ENCODE measurements around the gene AMPH.

The AMPH gene

DNA sequence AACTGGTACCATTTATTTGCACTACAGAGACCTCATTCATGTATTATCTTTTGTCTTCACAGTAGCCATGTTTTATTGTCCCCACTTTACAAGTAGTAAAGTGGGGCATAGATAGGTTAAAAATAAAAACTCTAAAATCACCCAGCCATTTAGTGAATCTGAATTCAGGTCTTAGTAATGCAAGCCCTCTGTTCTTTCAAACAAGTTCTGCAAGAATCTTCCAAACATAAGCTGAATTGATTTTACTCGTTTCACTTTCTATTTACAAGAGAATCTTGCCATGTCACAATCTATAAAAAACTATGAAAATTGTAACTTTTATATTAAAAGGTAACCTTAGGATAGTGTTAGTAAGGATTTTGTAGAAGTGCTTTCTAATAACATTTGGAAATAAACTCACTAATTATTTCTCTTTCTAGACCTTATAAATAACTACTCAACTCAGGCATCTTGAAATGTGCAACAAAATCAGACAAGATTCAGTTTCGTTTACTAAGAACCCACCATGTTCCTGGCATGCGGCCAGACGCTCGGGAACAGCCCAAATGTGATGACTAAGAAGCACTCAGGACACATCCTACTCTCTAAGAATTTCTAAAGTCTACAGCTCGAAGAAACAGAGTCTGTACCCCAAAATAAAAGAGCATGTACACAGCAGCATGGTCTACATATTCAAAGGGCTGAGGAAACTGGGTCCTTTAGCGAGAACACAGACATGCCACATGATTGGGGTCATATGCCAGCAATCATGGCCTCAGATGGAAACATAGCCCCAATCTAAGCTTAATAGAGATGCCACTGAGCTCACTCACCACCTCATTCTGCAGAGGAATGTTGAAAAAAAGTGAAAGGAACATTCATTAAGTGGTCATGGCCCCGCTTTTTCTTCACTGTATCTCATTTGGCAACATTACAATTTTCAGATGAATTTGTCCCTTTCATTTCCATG lies 167.6 kb downstream of the AMPH start:
- DNase-seq (ENCODE audit: low spot score): no peak

DNA sequence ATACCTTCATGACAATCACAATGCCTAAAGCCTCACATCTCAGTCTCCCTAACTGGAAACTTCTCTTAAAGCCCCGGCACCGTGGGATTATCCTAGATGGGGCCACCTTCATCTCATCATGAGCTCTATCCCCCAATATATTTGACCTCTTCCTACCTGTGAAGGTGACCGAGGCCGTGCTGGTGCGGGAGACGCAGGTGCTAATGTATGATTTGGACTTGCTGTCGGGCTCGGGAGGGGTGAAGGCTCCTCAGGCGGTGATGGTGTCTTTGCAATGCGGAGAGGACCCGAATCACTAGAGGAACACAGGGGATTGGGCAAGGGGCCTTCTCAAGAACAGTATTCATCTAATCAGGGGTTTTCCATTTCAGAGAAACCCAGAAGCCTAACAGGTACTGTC lies 168.4 kb downstream of the AMPH start:
- DNase-seq (ENCODE audit: low spot score): no peak

DNA sequence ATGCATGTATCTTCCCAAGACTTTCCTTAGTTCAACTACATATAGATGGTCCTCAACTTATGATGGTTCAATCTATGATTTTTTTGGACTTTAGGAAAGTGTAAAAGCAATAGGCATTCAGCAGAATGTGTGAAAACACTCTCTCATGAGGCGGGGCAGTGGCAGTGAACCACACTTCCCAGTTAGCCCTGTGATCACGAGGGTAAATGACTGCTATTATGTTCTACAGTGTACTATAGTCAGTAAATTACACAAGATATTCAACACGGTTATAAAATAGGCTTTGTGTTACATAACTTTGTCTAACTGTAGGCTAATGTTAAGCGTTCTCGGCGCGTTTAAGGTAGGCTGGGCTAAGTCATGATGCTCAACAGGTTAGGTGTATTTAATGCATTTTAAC lies 169.3 kb downstream of the AMPH start:
- no peak for DNase-seq (ENCODE audit: low spot score)

DNA sequence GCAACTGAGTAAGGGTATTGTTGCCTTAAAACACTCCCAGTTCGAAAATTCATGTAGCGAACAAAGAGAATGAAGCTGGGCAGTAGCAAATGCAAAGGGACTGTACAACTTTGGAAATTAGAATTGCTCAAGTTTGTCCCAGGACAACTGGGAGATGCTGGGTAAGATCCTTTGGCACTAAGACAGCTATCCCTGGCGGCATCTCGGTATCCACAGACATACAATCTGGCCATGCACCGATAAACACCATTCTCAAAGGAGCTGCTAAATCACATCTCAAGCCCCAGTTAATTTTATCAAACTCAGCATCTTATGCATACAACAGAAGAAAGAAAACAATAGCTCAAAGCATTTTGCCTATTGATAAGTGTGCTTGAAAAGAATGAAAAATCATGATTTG lies 177.3 kb downstream of the AMPH start:
- DNase-seq (ENCODE audit: low spot score): no peak

DNA sequence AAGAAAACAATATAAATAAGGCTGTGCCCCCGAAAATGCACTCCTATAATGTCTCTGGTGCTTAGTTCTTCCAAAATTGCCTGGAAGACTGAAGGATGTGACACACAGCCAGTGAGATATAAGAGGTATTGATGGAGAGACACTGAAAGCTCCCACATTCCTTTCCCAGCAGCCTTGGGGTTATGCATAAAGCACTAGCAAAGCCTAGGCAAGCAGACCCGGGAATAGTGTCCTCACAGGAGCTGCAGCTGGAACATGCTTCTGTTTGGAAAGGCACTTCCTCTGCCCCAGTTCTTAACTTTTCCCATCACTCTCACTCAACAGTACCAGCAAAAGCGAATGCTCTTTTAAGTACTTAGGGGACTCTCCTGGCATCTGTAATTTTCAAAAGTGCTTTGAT lies 178.0 kb downstream of the AMPH start:
- no peak for DNase-seq (ENCODE audit: low spot score)

DNA sequence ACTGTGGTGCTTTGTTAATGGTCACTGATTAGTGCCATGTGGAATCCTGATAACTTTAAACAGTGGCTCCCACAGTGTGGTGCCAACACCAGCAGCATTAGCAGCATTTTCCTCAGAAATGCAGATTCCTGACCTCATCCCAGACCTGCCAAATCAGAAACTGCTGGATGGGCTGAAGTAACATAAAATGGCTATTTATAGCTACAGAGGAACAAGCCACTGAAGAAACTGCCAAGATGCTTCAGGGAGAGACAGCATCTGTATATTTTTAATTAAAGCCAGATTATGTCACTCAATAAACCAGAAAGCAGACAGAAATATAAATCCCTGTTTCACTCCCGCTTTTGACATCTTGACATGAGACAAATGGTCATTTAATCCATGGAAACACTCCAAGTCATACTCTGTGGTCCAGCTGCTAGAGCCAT lies 178.5 kb downstream of the AMPH start:
- DNase-seq (ENCODE audit: low spot score): no peak

DNA sequence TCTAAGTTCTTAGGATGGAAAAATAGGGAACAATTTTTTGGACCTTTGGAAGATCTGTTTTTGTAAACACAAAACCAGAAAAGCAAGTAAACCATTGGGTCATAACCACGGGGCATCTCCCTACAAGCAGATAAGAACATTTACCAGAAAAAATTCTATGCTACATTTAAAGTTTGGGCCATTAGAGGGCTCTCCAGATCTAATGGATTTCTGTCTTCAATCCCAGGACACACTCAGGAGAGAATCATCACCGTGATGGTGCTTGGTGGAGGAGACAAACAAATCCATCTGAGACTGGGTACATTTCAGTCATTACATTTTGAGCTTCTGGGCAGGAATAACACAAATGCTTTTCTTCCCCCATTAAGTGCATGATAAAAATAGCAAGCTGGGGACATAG lies 179.3 kb downstream of the AMPH start:
- peak; percentile 16 for DNase-seq (ENCODE audit: low spot score)

DNA sequence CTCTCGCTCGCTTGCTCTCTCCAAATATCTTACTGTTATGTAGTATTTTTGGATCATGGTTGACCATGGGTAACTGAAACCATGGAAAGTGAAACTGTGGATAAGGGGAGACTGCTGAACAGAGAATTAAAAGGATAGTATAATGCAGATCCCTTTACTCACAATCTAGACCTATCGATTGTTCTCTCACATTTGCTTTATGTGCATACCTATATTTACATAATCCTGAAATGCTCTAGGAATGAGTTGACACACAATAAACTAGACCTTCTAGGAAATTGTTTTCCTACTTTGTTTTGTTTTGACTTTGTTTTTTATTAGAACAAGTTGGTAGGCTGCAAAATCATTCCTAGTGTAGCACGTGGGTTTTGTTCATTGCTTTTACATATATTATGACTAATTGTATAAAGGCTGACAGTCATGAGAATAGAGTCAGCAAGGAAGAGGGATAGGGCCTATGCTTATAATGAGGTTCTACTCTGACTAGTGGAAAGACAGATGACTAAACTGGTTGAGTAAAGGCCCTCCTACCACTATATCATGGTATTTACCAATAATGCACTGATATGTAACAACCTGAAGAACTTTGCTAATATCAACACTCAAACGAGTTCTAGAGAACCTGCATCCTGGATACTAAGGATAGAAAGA lies 182.5 kb downstream of the AMPH start:
- DNase-seq (ENCODE audit: low spot score): no peak

DNA sequence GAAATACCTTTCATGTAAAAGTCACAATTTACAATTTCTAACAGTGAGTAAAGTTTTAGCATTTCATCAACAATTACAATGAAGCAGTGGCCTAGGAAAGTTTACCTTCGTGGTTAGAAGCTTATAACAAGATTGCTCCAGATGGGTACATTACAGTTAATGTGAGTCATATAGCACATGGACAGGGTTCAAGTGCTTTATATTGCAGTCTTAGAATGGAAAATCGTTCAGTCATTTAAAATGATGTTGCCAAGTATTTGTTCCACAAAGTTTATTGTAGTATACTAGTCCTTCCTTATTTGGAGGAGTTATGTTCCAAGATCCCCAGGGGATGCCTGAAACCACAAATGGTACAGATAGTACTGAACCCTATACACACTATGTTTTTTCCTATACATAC lies 183.1 kb downstream of the AMPH start:
- no peak for DNase-seq (ENCODE audit: low spot score)

DNA sequence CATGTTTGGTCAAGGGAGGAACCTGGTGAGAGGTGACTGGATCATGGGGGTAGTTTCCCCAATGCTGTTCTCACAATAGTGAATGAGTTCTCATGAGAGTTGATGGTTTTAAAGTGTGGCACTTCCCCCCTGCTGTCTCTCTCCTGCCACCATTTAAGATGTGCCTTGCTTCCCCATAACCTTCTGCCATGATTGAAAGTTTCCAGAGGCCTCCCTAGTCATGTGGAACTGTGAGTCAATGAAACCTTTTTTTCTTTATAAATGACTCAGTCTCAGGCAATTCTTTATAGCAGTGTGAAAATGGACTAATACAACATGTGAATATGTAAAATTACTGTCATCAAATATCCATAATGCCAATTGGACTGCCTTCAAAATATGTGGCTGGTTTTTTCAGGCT lies 192.2 kb downstream of the AMPH start:
- no peak for DNase-seq (ENCODE audit: low spot score)

DNA sequence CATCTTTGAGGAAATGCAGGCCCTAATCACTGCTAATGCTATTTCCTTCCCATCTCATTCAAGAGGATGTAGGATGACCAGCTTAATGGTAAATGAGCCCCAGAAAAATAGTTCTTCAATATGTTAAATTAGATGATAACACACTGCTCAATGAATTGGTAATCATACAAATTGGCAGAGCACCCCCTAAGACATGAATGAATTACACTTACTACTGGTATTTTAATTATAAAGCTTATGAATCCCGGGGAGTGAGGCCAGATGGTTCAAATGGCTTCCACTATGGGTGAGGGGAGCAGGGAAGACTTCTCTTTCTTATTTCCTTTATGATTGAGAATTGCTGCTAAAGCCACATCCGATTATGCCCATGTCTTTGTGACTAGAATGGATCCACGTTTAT lies 198.5 kb downstream of the AMPH start:
- DNase-seq (ENCODE audit: low spot score): no peak

DNA sequence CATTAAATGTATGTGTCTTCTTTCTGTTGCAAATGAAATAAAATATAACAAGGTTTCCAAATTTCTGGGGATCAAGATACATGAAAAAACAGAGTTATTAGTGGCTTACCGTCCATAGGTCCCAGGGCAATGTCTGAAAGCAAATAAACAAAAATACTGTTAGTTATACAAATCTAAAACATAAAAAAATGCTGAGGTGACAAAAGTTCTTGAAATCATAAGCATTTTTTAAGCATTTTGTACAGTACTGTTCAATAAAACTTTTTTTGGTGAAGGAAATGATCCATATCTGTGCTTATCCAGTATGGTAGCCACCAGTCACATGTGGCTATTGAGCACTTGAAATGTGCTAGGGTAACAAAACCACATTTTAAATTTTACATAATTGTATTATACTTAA lies 199.1 kb downstream of the AMPH start:
- DNase-seq (ENCODE audit: low spot score): no peak

DNA sequence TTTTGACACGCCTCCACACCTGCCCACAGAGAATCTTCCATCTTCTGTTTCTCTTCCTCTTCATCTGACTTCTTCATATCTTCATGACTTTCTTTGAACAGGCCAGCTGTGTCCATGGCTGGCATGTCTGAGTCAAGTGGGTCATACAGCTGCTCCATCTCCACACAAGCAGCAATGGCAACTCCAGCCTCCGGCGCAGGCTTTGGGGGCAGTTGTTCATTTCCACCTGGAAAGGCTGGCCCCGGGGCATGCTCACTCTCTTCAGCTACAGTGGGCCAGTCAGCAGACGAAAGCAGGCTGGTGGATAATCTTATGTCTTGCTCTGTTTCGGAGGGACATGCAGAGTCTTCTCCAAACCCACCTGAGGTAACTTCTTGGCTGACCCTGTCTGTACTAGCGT lies 202.1 kb downstream of the AMPH start:
- no peak for DNase-seq (ENCODE audit: low spot score)

DNA sequence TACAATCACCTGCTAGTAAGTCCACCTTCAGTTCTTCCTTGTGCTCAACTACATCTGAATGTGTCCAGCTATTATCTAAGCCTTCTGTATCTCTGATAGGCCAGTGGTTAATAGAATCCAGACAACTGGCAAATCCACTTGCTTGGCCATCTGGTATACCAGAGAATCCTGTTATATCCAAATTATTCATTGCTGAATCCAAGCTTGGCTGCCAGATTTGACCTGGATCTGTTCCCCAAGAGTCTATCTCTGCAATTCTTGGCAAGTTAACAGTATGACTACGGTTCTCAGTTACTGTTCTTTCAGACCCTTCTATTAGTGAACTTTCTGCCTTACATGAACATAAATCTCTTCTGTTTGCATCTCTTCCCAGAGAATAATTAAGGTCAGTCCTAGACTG lies 203.1 kb downstream of the AMPH start:
- no peak for DNase-seq (ENCODE audit: low spot score)

DNA sequence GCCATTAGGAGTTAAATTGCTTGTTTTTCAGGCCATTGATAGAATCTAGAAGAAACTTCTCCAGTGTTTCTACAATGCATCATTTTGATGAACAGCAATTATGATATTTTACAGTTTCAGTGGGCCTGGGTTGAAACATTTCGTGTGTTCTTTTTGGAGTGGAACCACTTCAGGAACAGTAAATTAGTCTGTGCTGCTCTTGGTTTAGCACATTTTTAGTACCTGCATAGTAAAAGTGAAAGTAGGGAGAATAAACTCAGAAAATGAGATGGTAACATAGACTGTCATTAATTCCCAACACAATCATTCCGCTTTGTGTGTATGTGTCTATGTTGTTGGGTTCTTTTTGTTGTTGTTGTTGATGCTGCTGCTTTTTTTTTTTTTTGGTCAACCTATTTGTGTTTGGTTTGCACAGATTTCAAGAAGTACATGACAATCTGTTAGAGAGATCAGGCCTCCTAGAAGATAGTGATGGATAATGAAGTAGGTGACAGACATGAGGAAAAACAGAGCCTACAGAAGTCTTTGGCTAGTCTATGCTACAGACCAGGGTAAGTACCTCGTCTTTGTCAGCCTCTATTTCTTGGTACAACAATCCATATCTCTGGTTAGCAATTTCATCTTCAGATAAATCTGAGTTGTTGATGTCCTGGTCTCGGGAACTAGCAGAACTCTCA lies 203.8 kb downstream of the AMPH start:
- no peak for DNase-seq (ENCODE audit: low spot score)

DNA sequence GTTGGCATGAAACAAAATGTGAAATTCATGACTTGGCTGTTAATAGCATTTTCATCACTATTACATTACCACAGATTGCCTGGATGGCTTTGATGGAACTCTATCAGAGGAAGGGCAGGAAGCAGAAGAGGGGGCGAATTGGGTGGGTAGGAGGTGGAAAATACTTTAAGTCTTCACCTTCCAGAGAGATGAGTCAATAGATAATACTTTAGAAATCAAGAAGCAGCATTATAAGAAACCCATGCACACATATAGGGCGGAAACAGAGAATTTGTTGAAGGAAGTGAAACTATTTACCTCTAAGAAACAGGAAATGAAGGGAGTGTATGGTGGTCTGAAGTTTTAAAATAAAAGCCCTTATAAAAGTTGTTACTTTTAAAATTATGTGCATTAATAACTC lies 205.7 kb downstream of the AMPH start:
- DNase-seq (ENCODE audit: low spot score): no peak

DNA sequence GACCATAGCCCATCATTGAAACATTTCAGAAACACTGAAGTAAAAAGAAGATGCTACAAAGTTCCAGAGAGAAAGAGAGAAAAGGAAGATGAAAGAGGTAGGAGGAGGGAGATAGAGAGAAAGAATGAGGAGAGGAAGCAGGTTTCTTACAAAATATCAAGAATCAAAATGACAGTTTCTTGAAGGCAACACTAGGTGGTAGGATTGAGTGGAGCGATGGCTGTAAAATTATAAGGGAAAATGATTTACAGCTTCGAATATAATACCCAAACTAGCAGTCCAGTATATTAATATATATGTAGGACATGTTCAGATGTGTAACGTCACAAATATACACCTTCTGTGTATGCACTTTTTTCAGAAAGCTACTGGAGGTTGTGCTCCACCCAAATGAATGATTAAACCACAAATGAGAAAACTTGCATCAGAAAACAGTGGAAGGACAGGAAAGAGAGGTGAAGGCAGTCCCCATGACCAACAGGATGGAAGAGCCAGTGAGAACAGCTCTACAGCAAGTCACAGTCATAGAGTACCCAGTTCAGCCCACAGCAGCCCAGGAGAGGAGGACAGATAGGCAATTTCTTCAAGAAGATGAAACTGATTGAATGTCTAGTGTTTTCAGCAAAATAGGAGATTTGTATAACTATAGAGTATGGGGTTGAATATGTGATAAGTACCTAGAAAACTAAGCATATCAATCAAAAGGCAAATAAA lies 206.3 kb downstream of the AMPH start:
- no peak for DNase-seq (ENCODE audit: low spot score)

DNA sequence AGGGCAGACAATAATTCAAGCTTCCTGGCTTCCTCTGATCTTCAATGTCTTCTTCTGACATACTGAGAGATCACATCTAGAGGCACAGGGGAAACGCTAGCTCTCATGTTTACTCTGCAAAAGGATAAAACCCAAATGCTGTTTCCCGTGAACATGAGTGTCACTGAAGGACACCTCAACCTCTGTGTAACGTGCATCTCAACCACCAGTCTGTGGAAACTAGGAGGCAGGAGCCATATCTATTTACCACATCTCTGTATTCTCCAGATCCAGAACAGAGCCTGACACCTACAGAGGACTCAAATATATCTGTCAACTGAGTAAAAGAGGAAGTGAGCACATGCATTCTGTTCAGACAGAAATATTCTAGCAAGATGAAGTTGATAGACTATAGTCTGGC lies 217.4 kb downstream of the AMPH start:
- no peak for DNase-seq (ENCODE audit: low spot score)

DNA sequence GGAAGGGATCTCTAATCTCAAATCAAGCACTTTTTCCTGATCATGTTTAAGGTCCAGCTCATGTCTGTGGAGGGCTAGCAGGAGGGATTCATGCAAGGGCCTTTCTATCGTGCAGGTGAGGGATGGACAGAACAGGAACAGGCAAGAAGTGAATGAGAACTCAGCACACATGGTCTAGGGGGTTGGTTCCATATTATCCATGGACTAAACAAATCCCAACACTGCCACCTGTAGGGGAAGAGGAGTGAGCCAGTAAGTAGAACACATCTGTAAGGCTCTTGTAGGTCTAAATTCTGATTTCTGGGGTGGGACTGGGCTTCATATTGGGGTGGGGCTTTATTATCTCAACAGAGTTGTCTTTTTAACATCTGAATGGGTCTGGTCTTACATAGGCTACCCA lies 219.8 kb downstream of the AMPH start:
- DNase-seq (ENCODE audit: low spot score): no peak

DNA sequence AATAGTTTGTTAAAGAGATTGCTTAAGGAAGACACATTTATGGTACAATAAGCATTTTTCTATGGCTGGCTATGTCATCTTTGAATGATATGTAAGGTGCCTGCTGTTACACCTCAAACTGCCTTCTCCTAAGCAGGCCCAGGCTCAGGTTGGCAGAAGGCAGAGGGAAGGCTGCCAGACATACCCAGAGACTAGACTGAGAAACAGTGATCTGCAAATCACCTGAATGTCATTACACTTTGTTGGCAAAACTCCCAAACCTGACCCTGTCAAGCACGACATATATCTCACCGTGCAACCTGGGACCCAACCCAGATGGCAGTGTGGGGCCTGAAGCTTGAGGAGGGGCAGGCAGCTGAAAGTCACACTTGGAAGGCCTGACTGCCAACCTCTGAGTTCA lies 221.1 kb downstream of the AMPH start:
- no peak for DNase-seq (ENCODE audit: low spot score)

DNA sequence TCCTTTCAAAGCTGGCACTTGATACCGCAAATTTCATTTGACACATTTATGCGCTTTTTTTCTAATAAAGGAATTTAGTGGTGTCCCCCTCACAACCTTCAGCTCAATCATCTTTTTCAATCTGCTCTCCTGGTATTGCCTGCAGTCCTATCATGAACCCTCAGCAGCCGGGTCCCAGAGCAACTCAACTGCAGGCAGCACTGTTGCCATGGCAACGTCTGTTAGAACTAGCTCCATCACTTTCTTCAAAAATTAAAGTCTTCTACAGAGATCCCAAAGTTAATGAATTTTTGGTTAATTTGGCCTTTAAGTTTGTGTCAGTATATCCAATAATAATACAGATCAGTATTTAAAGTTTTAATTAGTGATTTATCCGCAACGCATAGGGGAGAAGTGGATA lies 221.6 kb downstream of the AMPH start:
- no peak for DNase-seq (ENCODE audit: low spot score)

DNA sequence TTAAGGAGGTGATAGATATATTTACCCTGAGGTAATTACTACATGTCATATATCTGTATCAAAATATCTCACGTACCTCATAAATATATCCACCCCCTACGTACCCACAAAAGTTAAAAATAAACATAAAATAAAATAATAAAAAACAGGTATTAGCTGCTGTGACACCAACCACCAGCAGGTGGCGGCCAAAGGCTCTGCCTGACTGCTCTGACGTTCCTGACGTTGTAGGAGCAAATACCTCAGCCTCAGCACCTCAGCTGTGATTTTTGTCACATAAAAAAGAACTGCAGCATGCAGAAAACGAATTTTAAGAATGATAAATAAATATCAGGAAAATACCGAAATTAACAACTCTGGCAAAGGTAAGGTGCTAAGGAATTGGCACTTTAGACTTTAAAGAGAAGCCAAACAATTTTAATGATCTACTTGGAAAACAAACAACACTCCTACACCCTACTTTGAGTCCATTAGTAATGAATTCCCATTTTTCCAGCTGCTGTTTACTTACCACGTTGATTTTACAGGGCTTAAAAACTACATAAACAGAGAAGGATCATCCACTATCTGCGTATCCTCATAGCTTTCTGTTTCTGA lies 232.3 kb downstream of the AMPH start:
- DNase-seq (ENCODE audit: low spot score): peak; percentile 35

All from hepatic stellate cell (primary cell).